ENCODE measurements around the gene LCN12.

DNA sequence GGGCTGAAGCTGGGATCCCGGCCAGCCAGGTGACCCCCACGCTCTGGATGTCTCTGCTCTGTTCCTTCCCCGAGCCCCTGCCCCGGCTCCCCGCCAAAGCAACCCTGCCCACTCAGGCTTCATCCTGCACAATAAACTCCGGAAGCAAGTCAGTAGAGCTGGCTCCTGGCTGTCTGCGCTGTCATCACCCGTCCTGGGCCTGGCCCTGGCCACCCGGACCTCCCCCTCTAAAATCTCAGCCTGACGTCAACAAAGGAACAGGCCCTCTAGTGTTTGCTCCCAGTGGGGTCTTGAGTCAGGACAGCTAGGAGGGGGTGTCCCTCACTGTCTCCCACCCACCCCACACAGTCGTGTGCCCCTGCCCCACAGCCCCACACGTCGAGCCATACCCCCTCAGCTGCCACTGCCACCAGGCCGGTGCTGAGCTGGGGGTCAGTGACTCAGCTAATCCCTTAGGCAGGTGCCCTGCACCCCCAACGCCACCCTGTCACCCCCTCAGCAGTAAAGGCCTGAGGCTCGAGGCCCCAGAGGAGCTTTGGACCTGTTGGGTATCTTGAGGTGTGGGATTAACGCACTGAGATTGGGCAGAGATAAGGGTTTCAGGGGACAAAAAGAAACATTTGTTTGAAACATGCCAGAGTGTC is 29.6 kb downstream of the LCN12 start:
- TF ChIP-seq POLR2AphosphoS5 (IDR thresholded peaks at IDR 0.05) = no peak
- TF ChIP-seq, protein P1, sequence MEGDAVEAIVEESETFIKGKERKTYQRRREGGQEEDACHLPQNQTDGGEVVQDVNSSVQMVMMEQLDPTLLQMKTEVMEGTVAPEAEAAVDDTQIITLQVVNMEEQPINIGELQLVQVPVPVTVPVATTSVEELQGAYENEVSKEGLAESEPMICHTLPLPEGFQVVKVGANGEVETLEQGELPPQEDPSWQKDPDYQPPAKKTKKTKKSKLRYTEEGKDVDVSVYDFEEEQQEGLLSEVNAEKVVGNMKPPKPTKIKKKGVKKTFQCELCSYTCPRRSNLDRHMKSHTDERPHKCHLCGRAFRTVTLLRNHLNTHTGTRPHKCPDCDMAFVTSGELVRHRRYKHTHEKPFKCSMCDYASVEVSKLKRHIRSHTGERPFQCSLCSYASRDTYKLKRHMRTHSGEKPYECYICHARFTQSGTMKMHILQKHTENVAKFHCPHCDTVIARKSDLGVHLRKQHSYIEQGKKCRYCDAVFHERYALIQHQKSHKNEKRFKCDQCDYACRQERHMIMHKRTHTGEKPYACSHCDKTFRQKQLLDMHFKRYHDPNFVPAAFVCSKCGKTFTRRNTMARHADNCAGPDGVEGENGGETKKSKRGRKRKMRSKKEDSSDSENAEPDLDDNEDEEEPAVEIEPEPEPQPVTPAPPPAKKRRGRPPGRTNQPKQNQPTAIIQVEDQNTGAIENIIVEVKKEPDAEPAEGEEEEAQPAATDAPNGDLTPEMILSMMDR (IDR thresholded peaks at IDR 0.05) = no peak

Data from gastroesophageal sphincter (tissue), 3 donors.